ENCODE results near the gene SYT12.
A peak's percentile ranks its signal among the peaks of the same experiment; 100 is the strongest.

Gene SYT12

GRCh38 chr11:67051180-67051893 lies 28.4 kb downstream of the SYT12 start:
- no peaks in the 10 kb centered on the region for H3K36me3 ChIP-seq
- no peak overlapping the region for H3K4me3 ChIP-seq (ENCODE audit: low read depth, low read length)
- DNase-seq = no peak
- no peaks in the 10 kb centered on the region for H3K27me3 ChIP-seq
- no peaks in the 10 kb centered on the region for H3K9me3 ChIP-seq
- H3K4me1 ChIP-seq = peaks cover 4% of the 10 kb centered on the region
- no peak for TF ChIP-seq CTCF (IDR thresholded peaks at IDR 0.05; ENCODE audit: low read depth, low read length)

GRCh38 chr11:67051945-67052488 lies 29.1 kb downstream of the SYT12 start:
- TF ChIP-seq CTCF (IDR thresholded peaks at IDR 0.05; ENCODE audit: low read depth, low read length) = no peak
- Histone ChIP-seq H3K9me3 (no peaks in the 10 kb centered on the region), H3K36me3 (no peaks in the 10 kb centered on the region), H3K4me3 (ENCODE audit: low read depth, low read length) (no peak overlapping the region), H3K27me3 (no peaks in the 10 kb centered on the region), H3K4me1 (peaks cover 4% of the 10 kb centered on the region)
- DNase-seq = no peak

DNA sequence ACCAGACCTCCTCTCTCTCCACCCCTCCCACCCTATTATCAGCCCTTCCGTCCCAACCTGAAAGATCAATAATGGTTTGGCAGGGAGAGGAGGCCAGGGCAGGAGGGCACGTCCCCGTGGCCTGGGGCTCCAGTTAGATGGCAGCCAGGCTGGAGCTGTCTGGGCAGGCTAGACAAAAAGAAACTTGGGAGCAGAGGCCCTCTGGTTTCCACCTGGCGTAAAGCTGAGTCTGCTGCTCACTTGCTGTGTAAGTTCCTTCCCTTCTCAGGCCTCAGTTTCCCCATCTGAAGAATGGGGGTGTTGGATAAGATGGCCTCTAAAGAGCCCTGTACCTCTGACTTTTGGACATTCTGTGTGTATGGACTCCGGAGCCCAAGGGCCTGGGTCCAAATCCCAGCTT lies 30.0 kb downstream of the SYT12 start:
- Histone ChIP-seq H3K4me3 (ENCODE audit: low read depth, low read length) (no peak overlapping the region), H3K9me3 (no peaks in the 10 kb centered on the region), H3K27me3 (no peaks in the 10 kb centered on the region), H3K4me1 (peaks cover 4% of the 10 kb centered on the region), H3K36me3 (no peaks in the 10 kb centered on the region)
- TF ChIP-seq CTCF (IDR thresholded peaks at IDR 0.05; ENCODE audit: low read depth, low read length) = no peak
- no peak for DNase-seq

DNA sequence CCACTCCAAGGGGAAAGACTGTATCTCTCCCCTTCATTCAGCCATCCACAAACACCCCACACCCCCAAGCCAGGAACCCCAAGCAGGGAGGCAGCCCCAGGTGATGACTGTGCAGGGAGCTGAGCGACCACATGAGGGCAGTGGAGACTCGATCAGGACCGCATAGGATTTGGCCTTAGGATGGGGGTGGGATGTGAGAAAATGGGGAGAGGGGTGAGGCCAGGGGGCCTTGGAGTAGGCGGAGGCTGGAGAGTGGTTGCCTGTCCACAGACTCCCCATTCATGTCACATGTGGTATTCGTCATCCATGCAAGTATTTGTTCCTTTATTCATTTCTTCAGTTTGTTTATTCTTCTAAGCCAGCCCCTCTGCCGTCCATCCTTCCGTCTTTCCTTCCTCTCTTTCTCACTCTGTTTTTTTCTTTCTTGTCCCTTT lies 31.0 kb downstream of the SYT12 start:
- no peak overlapping the region for H3K4me3 ChIP-seq (ENCODE audit: low read depth, low read length)

DNA sequence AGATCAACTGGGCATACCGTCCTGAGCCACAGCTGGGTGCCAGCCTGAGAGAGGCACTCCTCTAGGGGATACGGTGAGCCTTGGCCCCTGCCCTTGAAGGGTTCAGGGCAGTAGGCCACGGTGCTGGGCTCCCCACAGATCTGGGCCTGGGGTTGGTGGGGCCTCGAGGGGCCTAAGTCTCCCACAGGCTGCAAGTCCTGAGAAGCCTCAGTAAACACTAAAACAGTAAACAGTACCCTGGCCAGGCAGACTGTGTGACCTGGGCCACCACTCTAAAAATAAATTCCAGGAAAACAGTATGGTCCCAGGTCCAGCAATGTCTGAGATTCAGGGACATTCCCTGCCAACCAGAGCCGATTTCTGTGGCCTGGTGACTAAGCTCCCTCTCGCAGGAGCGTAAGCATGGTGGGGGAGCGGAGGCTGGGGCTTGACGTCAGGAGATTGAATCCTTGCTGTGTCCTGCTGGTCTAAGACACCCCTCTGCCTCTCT lies 31.5 kb downstream of the SYT12 start:
- no peaks in the 10 kb centered on the region for H3K9me3 ChIP-seq
- TF ChIP-seq CTCF (IDR thresholded peaks at IDR 0.05; ENCODE audit: low read depth, low read length) = no peak
- no peaks in the 10 kb centered on the region for H3K36me3 ChIP-seq
- no peak overlapping the region for H3K4me3 ChIP-seq (ENCODE audit: low read depth, low read length)
- no peaks in the 10 kb centered on the region for H3K27me3 ChIP-seq
- DNase-seq = no peak
- H3K4me1 ChIP-seq = peaks cover 4% of the 10 kb centered on the region

More for the DNA sequence above, 31.0 kb downstream of the SYT12 start:
- no peaks in the 10 kb centered on the region for H3K36me3 ChIP-seq
- no peaks in the 10 kb centered on the region for H3K27me3 ChIP-seq
- peak; percentile 88 for TF ChIP-seq CTCF (IDR thresholded peaks at IDR 0.05; ENCODE audit: low read depth, low read length)
- H3K4me1 ChIP-seq = peaks cover 4% of the 10 kb centered on the region
- no peaks in the 10 kb centered on the region for H3K9me3 ChIP-seq
- DNase-seq = peak; percentile 71
